ENCODE data around the gene OLFML2B.
A peak's percentile ranks its signal among the peaks of the same experiment; 100 is the strongest.

The OLFML2B gene

GRCh38 chr1:162026881-162027280 lies 3.2 kb upstream of the OLFML2B start:
- TF ChIP-seq, protein P1, sequence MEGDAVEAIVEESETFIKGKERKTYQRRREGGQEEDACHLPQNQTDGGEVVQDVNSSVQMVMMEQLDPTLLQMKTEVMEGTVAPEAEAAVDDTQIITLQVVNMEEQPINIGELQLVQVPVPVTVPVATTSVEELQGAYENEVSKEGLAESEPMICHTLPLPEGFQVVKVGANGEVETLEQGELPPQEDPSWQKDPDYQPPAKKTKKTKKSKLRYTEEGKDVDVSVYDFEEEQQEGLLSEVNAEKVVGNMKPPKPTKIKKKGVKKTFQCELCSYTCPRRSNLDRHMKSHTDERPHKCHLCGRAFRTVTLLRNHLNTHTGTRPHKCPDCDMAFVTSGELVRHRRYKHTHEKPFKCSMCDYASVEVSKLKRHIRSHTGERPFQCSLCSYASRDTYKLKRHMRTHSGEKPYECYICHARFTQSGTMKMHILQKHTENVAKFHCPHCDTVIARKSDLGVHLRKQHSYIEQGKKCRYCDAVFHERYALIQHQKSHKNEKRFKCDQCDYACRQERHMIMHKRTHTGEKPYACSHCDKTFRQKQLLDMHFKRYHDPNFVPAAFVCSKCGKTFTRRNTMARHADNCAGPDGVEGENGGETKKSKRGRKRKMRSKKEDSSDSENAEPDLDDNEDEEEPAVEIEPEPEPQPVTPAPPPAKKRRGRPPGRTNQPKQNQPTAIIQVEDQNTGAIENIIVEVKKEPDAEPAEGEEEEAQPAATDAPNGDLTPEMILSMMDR (IDR thresholded peaks at IDR 0.05; ENCODE audit: low read depth, low read length, missing control alignments): no peak
- H3K4me3 ChIP-seq (replicated peaks; ENCODE audit: low read depth, low read length): no peak overlapping the region
- DNase-seq (ENCODE audit: extremely low read depth, low read depth): no peak

DNA sequence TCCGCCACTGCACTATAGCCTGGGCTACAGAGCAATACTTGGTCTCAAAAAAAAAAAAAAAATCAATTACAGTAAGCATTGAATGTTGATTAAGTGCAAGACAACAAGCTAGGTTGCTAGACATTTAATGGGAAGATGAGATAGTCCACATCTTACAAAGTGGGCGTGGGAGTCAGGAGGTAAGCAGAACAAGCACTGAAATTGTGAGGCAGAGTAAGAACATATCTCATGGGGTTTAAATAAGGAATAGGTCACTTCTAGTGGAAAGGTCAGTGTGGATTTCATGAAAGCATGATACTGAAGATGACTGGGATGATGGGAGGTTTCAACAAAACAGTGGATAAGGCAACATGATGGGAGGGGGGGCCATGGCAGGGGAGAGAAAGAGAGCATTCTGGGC lies 1.9 kb upstream of the OLFML2B start:
- TF ChIP-seq, protein P1 (IDR thresholded peaks at IDR 0.05; ENCODE audit: low read depth, low read length, missing control alignments): no peak
- no peak overlapping the region for H3K4me3 ChIP-seq (replicated peaks; ENCODE audit: low read depth, low read length)

DNA sequence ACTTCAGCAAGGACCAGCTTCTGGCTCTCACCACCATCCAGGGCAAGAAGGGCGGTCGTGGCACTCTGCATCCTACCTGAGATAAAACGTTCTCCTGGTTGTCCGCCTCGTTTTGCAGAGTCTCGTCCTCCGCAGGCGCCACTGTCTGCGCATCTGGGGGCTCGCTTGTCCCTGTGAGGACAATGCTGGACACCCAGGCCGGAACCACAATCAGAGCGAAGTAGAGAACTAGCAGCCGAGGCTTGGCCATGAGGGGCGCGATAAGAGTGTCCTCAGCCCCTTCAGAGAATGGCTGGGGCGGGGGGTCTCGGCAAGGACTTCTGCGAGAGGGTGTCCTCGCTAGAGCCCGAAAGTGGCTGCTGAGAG lies 505 bp downstream of the OLFML2B start:
- TF ChIP-seq, protein P1 (IDR thresholded peaks at IDR 0.05; ENCODE audit: low read depth, low read length, missing control alignments): no peak
- no peak for DNase-seq (ENCODE audit: extremely low read depth, low read depth)
- H3K4me3 ChIP-seq (replicated peaks; ENCODE audit: low read depth, low read length): peak overlapping the region; percentile 77

More for the DNA sequence above, 1.9 kb upstream of the OLFML2B start:
- no peak for DNase-seq (ENCODE audit: extremely low read depth, low read depth)

DNA sequence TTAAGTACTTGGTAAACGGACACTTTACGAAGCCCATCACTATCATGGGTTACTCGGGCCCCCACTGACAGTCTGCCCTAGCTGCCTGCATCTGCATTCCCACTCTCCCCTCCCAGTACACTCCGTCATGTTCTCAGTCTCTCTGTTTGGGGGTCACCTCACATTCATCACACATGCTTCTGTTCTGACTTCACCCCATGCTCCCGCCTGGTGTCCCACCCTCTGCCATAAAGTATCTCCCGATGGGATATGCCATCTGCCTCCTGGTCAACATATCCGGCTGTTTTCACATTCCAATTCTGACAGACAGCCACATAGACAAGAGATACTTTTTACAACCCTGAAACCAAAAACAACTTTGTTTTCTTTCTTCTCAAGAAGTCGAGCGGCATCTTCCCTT lies 1.0 kb downstream of the OLFML2B start:
- no peak for DNase-seq (ENCODE audit: extremely low read depth, low read depth)
- 0 out of 2 replicates have a peak overlapping the region, but pooled peaks have one; percentile 77 for H3K4me3 ChIP-seq (replicated peaks; ENCODE audit: low read depth, low read length)
- TF ChIP-seq, protein P1 (IDR thresholded peaks at IDR 0.05; ENCODE audit: low read depth, low read length, missing control alignments): no peak

DNA sequence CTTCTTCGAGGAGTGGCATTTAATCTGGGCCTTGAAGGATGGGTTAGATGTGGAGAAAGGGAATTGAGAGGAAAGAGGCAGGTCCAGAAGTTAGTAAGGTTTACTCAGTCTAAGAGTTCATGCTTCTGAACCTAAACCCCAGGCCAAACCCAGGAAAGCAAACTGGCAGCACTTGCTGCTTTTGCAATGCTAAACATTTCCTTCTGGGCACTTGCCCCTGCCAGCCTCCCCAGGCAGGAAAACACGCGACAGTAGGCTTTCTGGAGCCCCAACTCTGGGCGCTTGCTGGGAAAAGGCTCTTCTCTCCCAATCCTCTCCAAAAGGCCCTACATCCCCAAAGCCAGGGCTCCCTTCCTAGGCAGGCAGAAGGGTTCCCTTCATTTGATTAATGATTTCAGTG lies 2.5 kb downstream of the OLFML2B start:
- H3K4me3 ChIP-seq (replicated peaks; ENCODE audit: low read depth, low read length): no peak overlapping the region
- TF ChIP-seq, protein P1 (IDR thresholded peaks at IDR 0.05; ENCODE audit: low read depth, low read length, missing control alignments): no peak
- DNase-seq (ENCODE audit: extremely low read depth, low read depth): no peak

GRCh38 chr1:162020150-162020549 lies 3.5 kb downstream of the OLFML2B start:
- DNase-seq (ENCODE audit: extremely low read depth, low read depth): no peak
- no peak overlapping the region for H3K4me3 ChIP-seq (replicated peaks; ENCODE audit: low read depth, low read length)
- TF ChIP-seq, protein P1 (IDR thresholded peaks at IDR 0.05; ENCODE audit: low read depth, low read length, missing control alignments): no peak

DNA sequence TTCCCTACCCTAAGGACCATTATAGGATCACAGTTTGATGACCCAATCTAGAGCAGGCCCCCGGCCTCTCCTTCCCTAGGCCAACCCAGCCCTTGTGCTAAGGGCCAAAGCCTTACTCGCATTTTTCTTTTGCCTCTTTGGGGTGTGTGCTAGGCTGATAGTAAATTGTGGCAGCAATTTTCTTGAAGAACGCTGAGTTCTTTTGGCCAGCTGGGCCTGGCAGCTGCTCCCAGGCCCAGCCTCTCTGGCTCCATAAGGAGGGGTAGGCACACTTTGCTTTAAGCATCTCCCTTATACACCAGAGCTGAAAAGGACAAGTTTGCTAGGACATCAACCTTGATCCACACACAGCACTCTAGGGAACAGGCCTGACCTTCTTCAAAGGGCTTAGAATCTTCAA lies 4.2 kb downstream of the OLFML2B start:
- TF ChIP-seq, protein P1 (IDR thresholded peaks at IDR 0.05; ENCODE audit: low read depth, low read length, missing control alignments): no peak
- no peak overlapping the region for H3K4me3 ChIP-seq (replicated peaks; ENCODE audit: low read depth, low read length)
- no peak for DNase-seq (ENCODE audit: extremely low read depth, low read depth)
